H9 (cell line): ENCODE data around the gene TEX51. TPM values are rescaled to one million over a fixed set of nuclear protein-coding genes. Genes with fewer than 3 reads are reported as not detected.

ENCODE experiments used
- DNase-seq: peaks from one replicate; pipeline ENCODE4 v3.0.0-alpha.2; 2017
- H2AFZ ChIP-seq: one replicate; pipeline ENCODE4 v1.6.1; 2013; ENCODE audit warnings: mild to moderate bottlenecking, low read length, control low read depth, moderate library complexity
- H2AK5ac ChIP-seq: 2 replicates; pipeline ENCODE4 v1.6.1; 2013; ENCODE audit warnings: low read length, control low read depth, mixed read lengths; ENCODE audit not compliant: insufficient read length
- H2BK120ac ChIP-seq: one replicate; pipeline ENCODE4 v1.6.1; 2013; ENCODE audit warnings: low read depth, mild to moderate bottlenecking, low read length, control low read depth, inconsistent platforms; ENCODE audit not compliant: poor library complexity, severe bottlenecking
- H2BK12ac ChIP-seq: 2 replicates; pipeline ENCODE4 v1.6.1; 2013; ENCODE audit warnings: low read length, control low read depth, mixed read lengths, low read depth; ENCODE audit not compliant: insufficient read length
- H2BK15ac ChIP-seq: 2 replicates; pipeline ENCODE4 v1.6.1; 2013; ENCODE audit warnings: low read depth, low read length, control low read depth
- H2BK20ac ChIP-seq: one replicate; pipeline ENCODE4 v1.6.1; 2013; ENCODE audit warnings: low read depth, mild to moderate bottlenecking, low read length, control low read depth, inconsistent platforms; ENCODE audit not compliant: poor library complexity, severe bottlenecking
- H2BK5ac ChIP-seq: 2 replicates; pipeline ENCODE4 v1.6.1; 2013; ENCODE audit warnings: low read length, control low read depth, mixed read lengths; ENCODE audit not compliant: insufficient read length
- H3K14ac ChIP-seq: 2 replicates; pipeline ENCODE4 v1.6.1; 2013; ENCODE audit warnings: low read length, control low read depth; ENCODE audit not compliant: insufficient read depth
- H3K18ac ChIP-seq: 2 replicates; pipeline ENCODE4 v1.6.1; 2013; ENCODE audit warnings: low read depth, mild to moderate bottlenecking, mixed read lengths, low read length, control low read depth; ENCODE audit not compliant: insufficient read length
- H3K23ac ChIP-seq: 2 replicates; pipeline ENCODE4 v1.6.1; 2013; ENCODE audit warnings: low read length, control low read depth, mixed read lengths, low read depth; ENCODE audit not compliant: insufficient read length
- H3K23me2 ChIP-seq: 2 replicates; pipeline ENCODE4 v1.6.1; 2013; ENCODE audit warnings: low read depth, mild to moderate bottlenecking, mixed read lengths, low read length, control low read depth; ENCODE audit not compliant: insufficient read length, poor library complexity, severe bottlenecking
- H3K27ac ChIP-seq: 2 replicates; pipeline ENCODE4 v1.5.1; 2013; ENCODE audit warnings: low read length, control low read depth, mixed read lengths, low read depth; ENCODE audit not compliant: insufficient read length
- H3K27me3 ChIP-seq: 2 replicates; pipeline ENCODE4 v1.6.1; 2013; ENCODE audit warnings: low read length, control low read depth, inconsistent platforms; ENCODE audit not compliant: insufficient read depth
- H3K4ac ChIP-seq: 2 replicates; pipeline ENCODE4 v1.6.1; 2013; ENCODE audit warnings: low read depth, mild to moderate bottlenecking, control low read depth, inconsistent platforms, low read length, moderate library complexity
- H3K4me1 ChIP-seq: 2 replicates; pipeline ENCODE4 v1.6.1; 2013; ENCODE audit warnings: low read length, control low read depth, inconsistent platforms; ENCODE audit not compliant: insufficient read depth
- H3K4me2 ChIP-seq: 2 replicates; pipeline ENCODE4 v1.6.1; 2013; ENCODE audit warnings: low read length, control low read depth, mixed read lengths; ENCODE audit not compliant: insufficient read length, insufficient read depth
- H3K56ac ChIP-seq: 2 replicates; pipeline ENCODE4 v1.6.1; 2013; ENCODE audit warnings: low read depth, mild to moderate bottlenecking, mixed read lengths, low read length, control low read depth; ENCODE audit not compliant: insufficient read length
- H3K79me1 ChIP-seq: 2 replicates; pipeline ENCODE4 v1.6.1; 2013; ENCODE audit warnings: low read depth, mild to moderate bottlenecking, moderate library complexity, low read length, control low read depth, inconsistent platforms; ENCODE audit not compliant: insufficient read depth, poor library complexity, severe bottlenecking
- H3K79me2 ChIP-seq: 2 replicates; pipeline ENCODE4 v1.6.1; 2013; ENCODE audit warnings: low read length, control low read depth, inconsistent platforms; ENCODE audit not compliant: insufficient read depth
- H3K9ac ChIP-seq: 2 replicates; pipeline ENCODE4 v1.6.1; 2013; ENCODE audit warnings: low read length, control low read depth, mixed read lengths; ENCODE audit not compliant: insufficient read length; ENCODE audit errors: extremely low read depth
- H3K9me3 ChIP-seq: one replicate; pipeline ENCODE4 v1.6.1; 2013; ENCODE audit warnings: low read depth, low read length, inconsistent platforms; ENCODE audit not compliant: control insufficient read depth
- H3T11ph ChIP-seq: one replicate; pipeline ENCODE4 v1.6.1; 2013; ENCODE audit warnings: mild to moderate bottlenecking, low read length, control low read depth, inconsistent platforms
- H4K20me1 ChIP-seq: one replicate; pipeline ENCODE4 v1.6.1; 2013; ENCODE audit not compliant: control insufficient read depth, insufficient read length, insufficient read depth
- H4K5ac ChIP-seq: 2 replicates; pipeline ENCODE4 v1.6.1; 2013; ENCODE audit warnings: low read depth, mild to moderate bottlenecking, mixed read lengths, low read length, control low read depth; ENCODE audit not compliant: insufficient read length
- H4K8ac ChIP-seq: replicated peaks from 2 replicates; pipeline ENCODE4 v1.6.1; 2013; ENCODE audit warnings: low read length, control low read depth, mixed read lengths, low read depth; ENCODE audit not compliant: insufficient read length
- H4K91ac ChIP-seq: 2 replicates; pipeline ENCODE4 v1.6.1; 2013; ENCODE audit warnings: low read depth, mild to moderate bottlenecking, moderate library complexity, mixed read lengths, low read length, control low read depth; ENCODE audit not compliant: insufficient read length
- H3K27ac Mint-ChIP-seq, 3 experiments: 2 replicates in 2 of 3; 3 replicates in 1 of 3; pipeline ENCODE4 v1.8.0; 2020 to 2021; ENCODE audit warnings: mixed read lengths in 3 of 3, mild to moderate bottlenecking in 1 of 3, moderate library complexity in 1 of 3
- H3K27me3 Mint-ChIP-seq: 2 replicates; pipeline ENCODE4 v1.8.0; 2021; ENCODE audit warnings: low read depth, mild to moderate bottlenecking, moderate library complexity, mixed read lengths
- H3K36me3 Mint-ChIP-seq, 3 experiments: 2 replicates in 2 of 3; 3 replicates in 1 of 3; pipeline ENCODE4 v1.8.0; 2020 to 2021; ENCODE audit warnings: low read depth in 3 of 3, mixed read lengths in 3 of 3; ENCODE audit not compliant: insufficient read depth in 1 of 3
- H3K4me1 Mint-ChIP-seq, 2 experiments: 2 replicates each; pipeline ENCODE4 v1.8.0; 2020; ENCODE audit warnings: mixed read lengths in 2 of 2
- H3K4me3 Mint-ChIP-seq, 2 experiments: 2 replicates in 1 of 2; 3 replicates in 1 of 2; pipeline ENCODE4 v1.8.0; 2020 to 2021; ENCODE audit warnings: mild to moderate bottlenecking in 2 of 2, mixed read lengths in 2 of 2, moderate library complexity in 1 of 2
- H3K9me3 Mint-ChIP-seq, 2 experiments: 2 replicates in 1 of 2; 3 replicates in 1 of 2; pipeline ENCODE4 v1.8.0; 2020; ENCODE audit warnings: mild to moderate bottlenecking in 2 of 2, mixed read lengths in 2 of 2, moderate library complexity in 1 of 2
- CTCF ChIP-seq: fragments of 200-600 bp; sonication (generic); conservative IDR thresholded peaks from 3 replicates; pipeline ENCODE4 v1.8.0; 2021; ENCODE audit warnings: antibody characterized with exemption, mild to moderate bottlenecking
- WGBS: extraction: QIAGEN DNeasy Blood & Tissue Kit; methylation state at CpG from one replicate; pipeline ENCODE4 v1.1.7; 2013; ENCODE audit warnings: missing lambda C conversion rate, low lambda C conversion rate, mixed read lengths; ENCODE audit not compliant: insufficient read length; ENCODE audit errors: extremely low coverage; 5-methylcytosine and 5-hydroxymethylcytosine counted together
- total RNA-seq: library from RNA; stranded (reverse); gene quantifications from 2 replicates; pipeline ENCODE4 v1.2.1, GENCODE V29; 2021

Gene TEX51
- total RNA-seq, 1 experiment from 2014 or later, result not detected

- H3K36me3 Mint-ChIP-seq, result peaks cover 0 to 2% (median under 1%) of the 10 kb centered on the region in 3 experiments; a peak in 2 of 7 replicates
- Histone ChIP-seq H3K14ac (no peak overlapping the region; the same call in 1 of the 2 replicates), H2BK120ac (no peak overlapping the region), H3K4me1 (no peaks in the 10 kb centered on the region), H3K79me1 (no peaks in the 10 kb centered on the region), H2BK20ac (no peak overlapping the region), H3T11ph (no peak overlapping the region), H2BK5ac (no peak overlapping the region), H4K91ac (no peak overlapping the region), H3K4me2 (no peak overlapping the region), H2BK12ac (no peak overlapping the region), H3K27ac (no peak overlapping the region), H2AK5ac (no peak overlapping the region), H3K79me2 (no peaks in the 10 kb centered on the region), H3K56ac (no peak overlapping the region), H2AFZ (no peak overlapping the region), H2BK15ac (no peak overlapping the region), H3K18ac (no peak overlapping the region), H3K23ac (no peak overlapping the region), H4K5ac (no peak overlapping the region), H3K27me3 (no peaks in the 10 kb centered on the region), H3K9ac (no peak overlapping the region), H3K9me3 (no peaks in the 10 kb centered on the region), H3K23me2 (no peaks in the 10 kb centered on the region), H4K8ac (no peak overlapping the region), H3K4ac (no peak overlapping the region), H4K20me1 (no peaks in the 10 kb centered on the region)
- H3K27ac Mint-ChIP-seq, result no peak overlapping the region
- H3K9me3 Mint-ChIP-seq, result peaks cover 5 to 6% of the 10 kb centered on the region in 2 experiments; a peak in 4 of 5 replicates
- H3K4me1 Mint-ChIP-seq, result peaks cover 5 to 12% of the 10 kb centered on the region in 2 experiments; a peak in 3 of 4 replicates
- no peak for DNase-seq
- no peak overlapping the region for H3K4me3 Mint-ChIP-seq
- peaks cover 29% of the 10 kb centered on the region for H3K27me3 Mint-ChIP-seq
- whole genome bisulfite sequencing, result no CpG with 5 or more reads among the region's 6 CpGs
- TF ChIP-seq CTCF, result no peak
Measured at GRCh38 chr2:126909366-126909765, 10.7 kb downstream of the TEX51 start.
